ENCODE results near the gene ZCCHC24. TPM values are rescaled to one million over a fixed set of nuclear protein-coding genes. Genes with fewer than 3 reads are reported as not detected.

ZCCHC24 gene
- total RNA-seq, 2 experiments from 2014 or later: 0.98 to 2.2 TPM

GRCh38 chr10:79457256-79457785 is 11.9 kb upstream of the ZCCHC24 start:
- H2AFZ ChIP-seq (ENCODE audit: low read length): no peak overlapping the region
- TF ChIP-seq EZH2phosphoT487 (IDR thresholded peaks at IDR 0.05; ENCODE audit: borderline replicate concordance, low read depth, low read length): no peak
- TF ChIP-seq, protein P1, sequence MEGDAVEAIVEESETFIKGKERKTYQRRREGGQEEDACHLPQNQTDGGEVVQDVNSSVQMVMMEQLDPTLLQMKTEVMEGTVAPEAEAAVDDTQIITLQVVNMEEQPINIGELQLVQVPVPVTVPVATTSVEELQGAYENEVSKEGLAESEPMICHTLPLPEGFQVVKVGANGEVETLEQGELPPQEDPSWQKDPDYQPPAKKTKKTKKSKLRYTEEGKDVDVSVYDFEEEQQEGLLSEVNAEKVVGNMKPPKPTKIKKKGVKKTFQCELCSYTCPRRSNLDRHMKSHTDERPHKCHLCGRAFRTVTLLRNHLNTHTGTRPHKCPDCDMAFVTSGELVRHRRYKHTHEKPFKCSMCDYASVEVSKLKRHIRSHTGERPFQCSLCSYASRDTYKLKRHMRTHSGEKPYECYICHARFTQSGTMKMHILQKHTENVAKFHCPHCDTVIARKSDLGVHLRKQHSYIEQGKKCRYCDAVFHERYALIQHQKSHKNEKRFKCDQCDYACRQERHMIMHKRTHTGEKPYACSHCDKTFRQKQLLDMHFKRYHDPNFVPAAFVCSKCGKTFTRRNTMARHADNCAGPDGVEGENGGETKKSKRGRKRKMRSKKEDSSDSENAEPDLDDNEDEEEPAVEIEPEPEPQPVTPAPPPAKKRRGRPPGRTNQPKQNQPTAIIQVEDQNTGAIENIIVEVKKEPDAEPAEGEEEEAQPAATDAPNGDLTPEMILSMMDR (conservative IDR thresholded peaks at IDR 0.05; ENCODE audit: low read length): no peak
- no peaks in the 10 kb centered on the region for H4K20me1 ChIP-seq (ENCODE audit: insufficient read depth, low read length)
- intact Hi-C loops (cut with micrococcal nuclease; ENCODE audit: unreplicated experiment): no loop called here
- DNase-seq (ENCODE audit: low spot score): no peak
- H3K36me3 ChIP-seq (ENCODE audit: insufficient read depth, low read length): no peaks in the 10 kb centered on the region
- H3K4me3 ChIP-seq (ENCODE audit: low read depth, low read length, poor library complexity, severe bottlenecking): no peak overlapping the region
- H3K9me3 ChIP-seq (ENCODE audit: low read length): no peaks in the 10 kb centered on the region
- H3K79me2 ChIP-seq (ENCODE audit: insufficient read depth, low read depth, low read length): no peaks in the 10 kb centered on the region
- CTCF ChIA-PET (ENCODE audit: unreplicated experiment): no interaction called here
- no peak overlapping the region for H3K4me2 ChIP-seq (ENCODE audit: low read length)
- H3K9me2 ChIP-seq (ENCODE audit: insufficient read depth, low read length): no peaks in the 10 kb centered on the region
- POLR2A ChIA-PET: interaction anchor here (0.9 kb wide), 1 partner anchor 10 kb away, joined by 3 read pairs; no protein-coding TSS in a partner anchor
- no peak overlapping the region for H3K27ac ChIP-seq (ENCODE audit: low read depth, low read length, poor library complexity, severe bottlenecking)
- no peaks in the 10 kb centered on the region for H3K4me1 ChIP-seq (ENCODE audit: insufficient read depth, low read length, poor library complexity, severe bottlenecking)
- no TSS peak for BruUV-seq (replicated peaks)

DNA sequence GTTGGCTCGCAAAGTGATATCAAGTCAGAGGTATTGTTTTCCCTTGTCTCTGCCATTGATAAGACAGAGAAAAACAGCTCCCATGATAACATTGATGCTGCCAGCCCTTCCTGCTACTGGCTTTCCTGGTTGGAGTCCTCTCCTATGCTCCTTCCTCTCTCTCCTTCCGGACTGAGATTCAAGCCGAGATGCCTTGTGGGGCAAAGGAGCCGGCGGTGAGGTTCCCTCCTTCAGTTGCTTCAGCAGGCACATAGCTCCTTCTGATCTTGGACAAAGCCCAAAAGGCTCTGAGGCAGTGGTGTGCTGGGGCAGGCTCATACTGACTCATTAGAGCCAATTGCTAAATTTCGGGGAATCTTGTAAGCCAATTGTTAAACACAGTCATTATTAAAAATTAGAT is 8.8 kb upstream of the ZCCHC24 start:
- intact Hi-C loops (cut with micrococcal nuclease; ENCODE audit: unreplicated experiment): no loop called here
- CTCF ChIA-PET (ENCODE audit: unreplicated experiment): no interaction called here
- POLR2A ChIA-PET: no interaction called here

GRCh38 chr10:79453392-79453791 is 8.0 kb upstream of the ZCCHC24 start:
- Histone ChIP-seq H3K9me2 (ENCODE audit: insufficient read depth, low read length) (no peaks in the 10 kb centered on the region), H3K4me2 (ENCODE audit: low read length) (no peak overlapping the region), H3K9me3 (ENCODE audit: low read length) (no peaks in the 10 kb centered on the region), H3K4me3 (ENCODE audit: low read depth, low read length, poor library complexity, severe bottlenecking) (no peak overlapping the region), H3K27ac (ENCODE audit: low read depth, low read length, poor library complexity, severe bottlenecking) (no peak overlapping the region), H3K79me2 (ENCODE audit: insufficient read depth, low read depth, low read length) (no peaks in the 10 kb centered on the region), H4K20me1 (ENCODE audit: insufficient read depth, low read length) (no peaks in the 10 kb centered on the region), H2AFZ (ENCODE audit: low read length) (no peak overlapping the region), H3K36me3 (ENCODE audit: insufficient read depth, low read length) (no peaks in the 10 kb centered on the region), H3K4me1 (ENCODE audit: insufficient read depth, low read length, poor library complexity, severe bottlenecking) (no peaks in the 10 kb centered on the region)
- ChIA-PET POLR2A (no interaction called here), CTCF (ENCODE audit: unreplicated experiment) (no interaction called here)
- no peak for DNase-seq (ENCODE audit: low spot score)
- TF ChIP-seq EZH2phosphoT487 (IDR thresholded peaks at IDR 0.05; ENCODE audit: borderline replicate concordance, low read depth, low read length): no peak
- TF ChIP-seq, protein P1 (conservative IDR thresholded peaks at IDR 0.05; ENCODE audit: low read length): no peak
- intact Hi-C loops (cut with micrococcal nuclease; ENCODE audit: unreplicated experiment): no loop called here
- BruUV-seq (replicated peaks): no TSS peak

More for the DNA sequence above, 8.8 kb upstream of the ZCCHC24 start:
- H2AFZ ChIP-seq (ENCODE audit: low read length): no peak overlapping the region
- DNase-seq (ENCODE audit: low spot score): no peak
- H3K79me2 ChIP-seq (ENCODE audit: insufficient read depth, low read depth, low read length): no peaks in the 10 kb centered on the region
- no peak overlapping the region for H3K4me2 ChIP-seq (ENCODE audit: low read length)
- H3K36me3 ChIP-seq (ENCODE audit: insufficient read depth, low read length): no peaks in the 10 kb centered on the region
- TF ChIP-seq, protein P1 (conservative IDR thresholded peaks at IDR 0.05; ENCODE audit: low read length): no peak
- no peak for TF ChIP-seq EZH2phosphoT487 (IDR thresholded peaks at IDR 0.05; ENCODE audit: borderline replicate concordance, low read depth, low read length)
- BruUV-seq (replicated peaks): no TSS peak
- no peak overlapping the region for H3K27ac ChIP-seq (ENCODE audit: low read depth, low read length, poor library complexity, severe bottlenecking)
- H3K4me1 ChIP-seq (ENCODE audit: insufficient read depth, low read length, poor library complexity, severe bottlenecking): no peaks in the 10 kb centered on the region
- H3K4me3 ChIP-seq (ENCODE audit: low read depth, low read length, poor library complexity, severe bottlenecking): no peak overlapping the region
- H4K20me1 ChIP-seq (ENCODE audit: insufficient read depth, low read length): no peaks in the 10 kb centered on the region
- no peaks in the 10 kb centered on the region for H3K9me2 ChIP-seq (ENCODE audit: insufficient read depth, low read length)
- H3K9me3 ChIP-seq (ENCODE audit: low read length): no peaks in the 10 kb centered on the region

Data from OCI-LY7 (cell line).